Epithelial cell of esophagus (primary cell): ENCODE measurements around the gene PFKP.
A peak's percentile ranks its signal among the peaks of the same experiment; 100 is the strongest.
"Not testable (repeated sequence)": the region's sequence is repeated elsewhere in the genome, so short reads cannot be mapped to it uniquely, and the experiment has no call there.

ENCODE experiments used
- DNase-seq: peaks from one replicate; pipeline ENCODE4 v3.0.0; 2010; ENCODE audit warnings: low read depth
- H3K4me3 ChIP-seq: 2 replicates; pipeline ENCODE4 v1.5.1; 2011; ENCODE audit warnings: mild to moderate bottlenecking, low read length, control low read depth
- CTCF ChIP-seq: IDR thresholded peaks from 2 replicates; pipeline ENCODE4 v1.5.1; 2011; ENCODE audit warnings: low read depth, mild to moderate bottlenecking, low read length, control low read depth, inconsistent platforms; ENCODE audit not compliant: insufficient read depth; ENCODE audit errors: missing control alignments

PFKP gene

GRCh38 chr10:3102720-3103427 is 35.5 kb downstream of the PFKP start:
- DNase-seq = peak; percentile 20
- TF ChIP-seq CTCF = no peak
- no peak overlapping the region for H3K4me3 ChIP-seq

GRCh38 chr10:3103646-3104045 is 36.3 kb downstream of the PFKP start:
- no peak for DNase-seq
- H3K4me3 ChIP-seq = no peak overlapping the region
- no peak for TF ChIP-seq CTCF

GRCh38 chr10:3104251-3104918 is 37.0 kb downstream of the PFKP start:
- no peak for TF ChIP-seq CTCF
- no peak for DNase-seq
- no peak overlapping the region for H3K4me3 ChIP-seq

GRCh38 chr10:3105166-3105565 is 37.8 kb downstream of the PFKP start:
- no peak for DNase-seq
- TF ChIP-seq CTCF = no peak
- H3K4me3 ChIP-seq = no peak overlapping the region

GRCh38 chr10:3105905-3106304 is 38.6 kb downstream of the PFKP start:
- no peak for DNase-seq
- H3K4me3 ChIP-seq = no peak overlapping the region
- no peak for TF ChIP-seq CTCF

- DNase-seq, H3K4me3 ChIP-seq: not testable (repeated sequence)
Observed at GRCh38 chr10:3106328-3106727, 39.0 kb downstream of the PFKP start.

GRCh38 chr10:3106928-3107425 is 39.6 kb downstream of the PFKP start:
- H3K4me3 ChIP-seq = no peak overlapping the region

More at GRCh38 chr10:3106928-3107425, 39.6 kb downstream of the PFKP start:
- peak; percentile 59 for DNase-seq
- TF ChIP-seq CTCF = no peak
